GM23338 (cell line): ENCODE results near the gene AVPR1A. TPM values are rescaled to one million over a fixed set of nuclear protein-coding genes. Genes with fewer than 3 reads are reported as not detected.

Experiments used
- ATAC-seq: fragments of 200-7000 bp; cut with Tn5 transposase; 3 replicates; pipeline ENCODE4 v1.9.1; 2020
- DNase-seq: peaks from one replicate; pipeline ENCODE4 v3.0.0-alpha.2; 2015; ENCODE audit warnings: low spot score
- H2AFZ ChIP-seq: fragments of 200-600 bp; sonication (generic); 2 replicates; pipeline ENCODE4 v1.8.0; 2016; ENCODE audit warnings: antibody characterized with exemption, mild to moderate bottlenecking, moderate library complexity
- H3F3A ChIP-seq: fragments of 200-600 bp; sonication (generic); replicated peaks from 2 replicates; pipeline ENCODE4 v1.8.0; 2017; ENCODE audit warnings: antibody characterized with exemption, mixed run types, low read depth
- H3K27ac ChIP-seq: fragments of 200-600 bp; sonication (generic); 2 replicates; pipeline ENCODE4 v1.6.1; 2016; ENCODE audit warnings: low read depth
- H3K27me3 ChIP-seq: fragments of 200-600 bp; sonication (generic); 2 replicates; pipeline ENCODE4 v1.8.0; 2016; ENCODE audit warnings: mild to moderate bottlenecking, mixed run types, moderate library complexity; ENCODE audit not compliant: insufficient read depth
- H3K36me3 ChIP-seq: fragments of 200-600 bp; sonication (generic); 2 replicates; pipeline ENCODE4 v1.8.0; 2016; ENCODE audit warnings: mild to moderate bottlenecking; ENCODE audit not compliant: insufficient read depth
- H3K4me1 ChIP-seq: fragments of 200-600 bp; sonication (generic); 2 replicates; pipeline ENCODE4 v1.8.0; 2016; ENCODE audit warnings: mild to moderate bottlenecking, moderate library complexity; ENCODE audit not compliant: insufficient read depth
- H3K4me2 ChIP-seq: fragments of 200-600 bp; sonication (generic); 2 replicates; pipeline ENCODE4 v1.7.1; 2017; ENCODE audit warnings: mixed run types
- H3K4me3 ChIP-seq: fragments of 200-600 bp; sonication (generic); 2 replicates; pipeline ENCODE4 v1.6.1; 2016; ENCODE audit warnings: mixed run types
- H3K79me2 ChIP-seq: fragments of 200-600 bp; sonication (generic); replicated peaks from 2 replicates; pipeline ENCODE4 v1.8.0; 2017; ENCODE audit warnings: mild to moderate bottlenecking; ENCODE audit not compliant: insufficient read depth
- H3K9me2 ChIP-seq: fragments of 200-600 bp; sonication (generic); 2 replicates; pipeline ENCODE4 v1.8.0; 2017; ENCODE audit not compliant: insufficient read depth
- H4K20me1 ChIP-seq: fragments of 200-600 bp; sonication (generic); replicated peaks from 2 replicates; pipeline ENCODE4 v1.8.0; 2017; ENCODE audit warnings: mild to moderate bottlenecking; ENCODE audit not compliant: insufficient read depth
- H3K27ac Mint-ChIP-seq: 2 replicates; pipeline ENCODE4 v1.8.0; 2020; ENCODE audit warnings: inconsistent platforms, mild to moderate bottlenecking, moderate library complexity, mixed read lengths
- H3K27me3 Mint-ChIP-seq: 3 replicates; pipeline ENCODE4 v1.8.0; 2022; ENCODE audit warnings: low read depth, mild to moderate bottlenecking, moderate library complexity, mixed read lengths, inconsistent platforms; ENCODE audit not compliant: insufficient read depth, poor library complexity
- H3K36me3 Mint-ChIP-seq: 3 replicates; pipeline ENCODE4 v1.8.0; 2021; ENCODE audit warnings: low read depth, mild to moderate bottlenecking, inconsistent platforms, moderate library complexity, mixed read lengths
- H3K4me1 Mint-ChIP-seq: 3 replicates; pipeline ENCODE4 v1.8.0; 2020; ENCODE audit warnings: mild to moderate bottlenecking, inconsistent platforms, mixed read lengths
- H3K4me3 Mint-ChIP-seq: 3 replicates; pipeline ENCODE4 v1.8.0; 2021; ENCODE audit warnings: moderate library complexity, mild to moderate bottlenecking, inconsistent platforms, mixed read lengths
- H3K9me3 Mint-ChIP-seq: 3 replicates; pipeline ENCODE4 v1.8.0; 2020; ENCODE audit warnings: moderate library complexity, mild to moderate bottlenecking, inconsistent platforms, mixed read lengths
- POLR2AphosphoS5 ChIP-seq: IDR thresholded peaks from 2 replicates; pipeline ENCODE4 v1.6.1; 2016; ENCODE audit warnings: antibody characterized with exemption, low read depth
- REST ChIP-seq: IDR thresholded peaks from one replicate; pipeline ENCODE4 v1.6.1; 2018; ENCODE audit warnings: antibody characterized with exemption; ENCODE audit not compliant: unreplicated experiment
- STAT1 ChIP-seq: IDR thresholded peaks from one replicate; pipeline ENCODE4 v1.6.1; 2016; ENCODE audit warnings: antibody characterized with exemption; ENCODE audit not compliant: unreplicated experiment
- ZNF331 ChIP-seq: fragments of 250-450 bp; sonication (Bioruptor Pico); IDR thresholded peaks from 2 replicates; pipeline ENCODE4 v1.5.0; 2020; ENCODE audit warnings: low read depth, mild to moderate bottlenecking, moderate library complexity
- ZNF462 ChIP-seq: fragments of 250-450 bp; sonication (Bioruptor Pico); IDR thresholded peaks from 2 replicates; pipeline ENCODE4 v1.5.0; 2020; ENCODE audit warnings: mild to moderate bottlenecking, moderate library complexity
- polyA plus RNA-seq: library from polyadenylated mRNA; unstranded; fragments of >200 nt; fragmentation: Nextera tagmentation; extraction: Ambion mirVana; gene quantifications from 2 replicates; pipeline ENCODE4 v1.2.1, GENCODE V29; 2016
- total RNA-seq: library from RNA; depleted of rRNA; stranded (reverse); fragments of >200 nt; shearing (Covaris generic); gene quantifications from 2 replicates; pipeline ENCODE4 v1.2.3, GENCODE V29; 2014
- TF ChIP-seq, protein P1 (sequence below), 2 experiments: fragments of 200-600 bp in 1 of 2; sonication (generic) in 1 of 2; conservative IDR thresholded peaks; 2 replicates each; pipeline versions ENCODE4 v1.5.1 to v1.6.1; 2016 to 2017; ENCODE audit warnings: antibody characterized with exemption in 2 of 2, low read depth in 2 of 2, mild to moderate bottlenecking in 2 of 2, moderate library complexity in 1 of 2

The AVPR1A gene
- total and polyA plus RNA-seq, 2 experiments from 2014 or later: 0.24 TPM; not detected in 1

DNA sequence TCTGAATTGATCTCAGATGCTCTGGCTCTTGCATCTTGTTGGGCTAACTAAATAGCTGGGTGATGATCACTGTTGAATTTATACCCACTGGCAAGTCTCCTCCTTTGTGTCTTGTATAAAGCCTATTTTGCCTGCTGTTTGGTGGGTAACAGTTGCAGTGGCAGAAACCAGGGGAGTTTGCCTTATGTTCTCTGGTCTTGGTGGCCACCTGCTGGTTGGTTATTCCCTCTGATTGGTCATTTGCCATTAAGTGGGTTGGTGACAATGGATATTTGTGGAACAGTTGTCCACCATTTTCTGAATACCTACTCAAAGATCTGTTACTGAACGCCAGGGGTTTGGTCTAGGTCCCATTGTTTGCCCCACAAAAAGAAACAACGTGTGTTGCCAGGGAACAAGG lies 52.1 kb downstream of the AVPR1A start:
- H3K4me3 Mint-ChIP-seq: no peak overlapping the region
- no peak overlapping the region for H3K4me2 ChIP-seq
- TF ChIP-seq, protein P1, sequence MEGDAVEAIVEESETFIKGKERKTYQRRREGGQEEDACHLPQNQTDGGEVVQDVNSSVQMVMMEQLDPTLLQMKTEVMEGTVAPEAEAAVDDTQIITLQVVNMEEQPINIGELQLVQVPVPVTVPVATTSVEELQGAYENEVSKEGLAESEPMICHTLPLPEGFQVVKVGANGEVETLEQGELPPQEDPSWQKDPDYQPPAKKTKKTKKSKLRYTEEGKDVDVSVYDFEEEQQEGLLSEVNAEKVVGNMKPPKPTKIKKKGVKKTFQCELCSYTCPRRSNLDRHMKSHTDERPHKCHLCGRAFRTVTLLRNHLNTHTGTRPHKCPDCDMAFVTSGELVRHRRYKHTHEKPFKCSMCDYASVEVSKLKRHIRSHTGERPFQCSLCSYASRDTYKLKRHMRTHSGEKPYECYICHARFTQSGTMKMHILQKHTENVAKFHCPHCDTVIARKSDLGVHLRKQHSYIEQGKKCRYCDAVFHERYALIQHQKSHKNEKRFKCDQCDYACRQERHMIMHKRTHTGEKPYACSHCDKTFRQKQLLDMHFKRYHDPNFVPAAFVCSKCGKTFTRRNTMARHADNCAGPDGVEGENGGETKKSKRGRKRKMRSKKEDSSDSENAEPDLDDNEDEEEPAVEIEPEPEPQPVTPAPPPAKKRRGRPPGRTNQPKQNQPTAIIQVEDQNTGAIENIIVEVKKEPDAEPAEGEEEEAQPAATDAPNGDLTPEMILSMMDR (conservative IDR thresholded peaks at IDR 0.05; ENCODE audit: low read depth in 2 of 2): peak; percentile 41 to 68
- no peak for TF ChIP-seq REST
- no peak for ATAC-seq
- H3K4me1 Mint-ChIP-seq: peaks cover 4% of the 10 kb centered on the region; the same call in 2 of the 3 replicates
- no peaks in the 10 kb centered on the region for H3K36me3 ChIP-seq
- H2AFZ ChIP-seq: peak overlapping the region; percentile 38; the same call in 1 of the 2 replicates
- H3K27me3 Mint-ChIP-seq: peaks cover 4% of the 10 kb centered on the region
- H3K27ac ChIP-seq: no peak overlapping the region
- H3K4me3 ChIP-seq: no peak overlapping the region
- no peaks in the 10 kb centered on the region for H4K20me1 ChIP-seq
- H3K9me2 ChIP-seq: no peaks in the 10 kb centered on the region
- H3K27ac Mint-ChIP-seq: no peak overlapping the region
- no peaks in the 10 kb centered on the region for H3F3A ChIP-seq
- no peaks in the 10 kb centered on the region for H3K9me3 Mint-ChIP-seq
- no peaks in the 10 kb centered on the region for H3K27me3 ChIP-seq
- H3K4me1 ChIP-seq: peaks cover 4% of the 10 kb centered on the region; the same call in 1 of the 2 replicates
- DNase-seq: peak; percentile 35
- H3K79me2 ChIP-seq: no peaks in the 10 kb centered on the region
- H3K36me3 Mint-ChIP-seq: no peaks in the 10 kb centered on the region

GRCh38 chr12:63095369-63095980 lies 55.5 kb downstream of the AVPR1A start:
- Histone ChIP-seq H3K4me1 (peaks cover 8% of the 10 kb centered on the region; the same call in 1 of the 2 replicates), H3K4me3 (no peak overlapping the region), H3K9me2 (no peaks in the 10 kb centered on the region), H4K20me1 (no peaks in the 10 kb centered on the region), H3F3A (no peaks in the 10 kb centered on the region), H3K36me3 (no peaks in the 10 kb centered on the region), H2AFZ (no peak overlapping the region), H3K27ac (no peak overlapping the region), H3K27me3 (no peaks in the 10 kb centered on the region), H3K4me2 (no peak overlapping the region), H3K79me2 (no peaks in the 10 kb centered on the region)
- Mint-ChIP-seq H3K36me3 (no peaks in the 10 kb centered on the region), H3K4me3 (no peak overlapping the region), H3K4me1 (peaks cover 7% of the 10 kb centered on the region; the same call in 2 of the 3 replicates), H3K9me3 (no peaks in the 10 kb centered on the region), H3K27me3 (peaks cover 4% of the 10 kb centered on the region), H3K27ac (no peak overlapping the region)
- ATAC-seq (no peak), DNase-seq (no peak)
- no peak for TF ChIP-seq POLR2AphosphoS5
- no peak for TF ChIP-seq STAT1
- TF ChIP-seq ZNF331: no peak
- TF ChIP-seq, protein P1 (conservative IDR thresholded peaks at IDR 0.05; ENCODE audit: low read depth in 2 of 2): no peak
- no peak for TF ChIP-seq ZNF462 (CRISPR knock-in tag)
